GM21515 (cell line): ENCODE results near the gene FLYWCH1.

Experiments
- ATAC-seq: cut with Tn5 transposase; IDR thresholded peaks from one replicate; pipeline ENCODE4 v1.9.1; 2021; ENCODE audit not compliant: unreplicated experiment

Gene FLYWCH1

DNA sequence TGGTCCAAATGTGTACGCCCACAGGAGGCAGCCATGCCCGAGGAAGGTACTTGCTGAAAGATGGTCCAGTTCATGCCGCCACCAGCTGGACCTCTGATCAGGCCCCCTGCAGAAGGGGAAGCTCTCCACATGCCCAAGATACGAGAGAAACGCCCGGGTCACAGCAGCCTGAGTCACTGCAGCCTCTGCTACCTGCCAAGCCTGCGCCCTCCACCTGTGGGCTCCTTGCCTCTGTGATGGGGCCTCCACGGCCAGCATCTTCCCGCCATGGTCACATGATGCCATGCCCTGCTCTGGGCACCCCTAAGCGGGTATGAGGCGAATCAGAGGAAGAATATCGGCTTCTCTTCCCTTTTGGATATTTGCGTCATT, 38.6 kb downstream of the FLYWCH1 start:
- no peak for ATAC-seq

DNA sequence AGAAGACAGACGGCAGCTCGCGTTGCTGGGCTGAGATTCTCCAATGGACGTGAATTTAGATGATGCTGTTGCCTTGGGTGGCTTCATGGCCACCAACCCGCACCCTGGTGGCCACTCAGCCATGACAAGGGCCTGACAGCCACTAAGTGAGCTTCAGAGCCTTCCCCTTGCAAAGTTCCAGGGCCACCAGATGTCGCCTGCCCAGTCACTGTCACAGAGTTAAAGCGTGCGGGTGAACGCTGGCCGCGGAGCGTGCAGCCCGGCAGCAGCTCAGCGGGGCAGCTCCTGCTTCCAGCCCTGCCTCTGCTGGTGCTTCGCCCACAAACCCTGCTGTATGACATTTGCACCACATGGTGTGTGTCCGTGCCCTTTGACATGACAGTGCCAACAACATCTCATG, 39.0 kb downstream of the FLYWCH1 start:
- no peak for ATAC-seq

DNA sequence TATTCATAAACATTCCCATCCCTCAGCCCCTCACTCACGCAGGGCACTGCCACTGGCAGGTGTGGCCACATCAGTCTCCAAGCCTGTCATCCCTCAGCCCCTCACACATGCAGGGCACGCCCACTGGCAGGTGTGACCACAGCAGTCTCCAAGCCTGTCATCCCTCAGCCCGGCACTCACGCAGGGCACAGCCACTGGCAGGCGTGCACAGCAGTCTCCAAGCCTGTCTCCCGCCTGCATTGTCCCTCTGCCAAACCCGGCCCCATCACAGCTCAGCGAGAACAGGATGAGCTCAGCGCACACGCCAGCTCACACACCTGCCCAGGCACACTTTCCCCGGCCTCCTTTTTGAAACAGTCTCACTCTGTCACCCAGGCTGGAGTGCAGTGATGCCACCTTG, 40.9 kb downstream of the FLYWCH1 start:
- no peak for ATAC-seq

DNA sequence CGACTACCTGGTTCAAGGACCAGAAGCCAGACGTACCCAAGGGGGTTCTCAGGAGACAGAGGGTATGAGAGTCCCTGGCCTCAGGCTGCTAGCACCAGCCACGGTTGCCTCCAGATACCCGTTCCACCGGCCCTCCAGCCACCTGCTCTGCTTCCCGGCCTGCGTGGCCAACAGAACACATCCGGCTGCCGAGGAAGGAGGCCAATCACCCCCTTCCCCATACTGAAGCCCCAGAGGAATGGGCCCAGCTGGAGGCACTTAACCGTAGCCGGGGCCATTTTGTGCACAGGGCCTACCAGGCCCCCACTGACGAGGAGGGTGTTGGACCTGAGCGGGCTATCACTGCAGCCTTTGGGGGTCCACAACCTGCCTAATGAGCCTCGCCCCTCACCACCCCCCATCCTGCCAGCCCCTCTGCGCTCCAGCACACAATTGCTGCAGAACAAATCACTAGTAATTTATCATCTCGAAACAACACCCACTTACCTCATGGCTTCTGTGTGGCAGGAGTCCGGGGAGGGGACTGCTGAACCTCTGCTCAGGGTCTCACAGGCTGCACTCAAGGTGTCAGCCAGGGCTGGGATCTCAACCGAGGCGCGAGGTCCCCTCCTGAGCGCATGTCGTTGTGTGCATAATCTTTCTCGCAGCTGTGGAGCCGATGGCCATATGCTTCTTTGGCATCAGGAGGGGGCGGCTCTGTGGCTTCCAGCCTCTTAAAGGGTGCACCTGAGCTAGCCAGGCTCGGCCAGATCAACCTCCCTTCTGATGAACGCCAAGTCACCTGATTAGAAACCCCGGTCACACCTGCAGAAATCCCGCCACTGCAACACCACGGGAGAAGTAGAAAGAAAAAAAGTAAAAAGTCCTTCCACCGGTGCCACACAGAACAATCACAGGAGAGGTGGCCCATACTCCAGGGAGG, 42.2 kb downstream of the FLYWCH1 start:
- ATAC-seq = no peak

DNA sequence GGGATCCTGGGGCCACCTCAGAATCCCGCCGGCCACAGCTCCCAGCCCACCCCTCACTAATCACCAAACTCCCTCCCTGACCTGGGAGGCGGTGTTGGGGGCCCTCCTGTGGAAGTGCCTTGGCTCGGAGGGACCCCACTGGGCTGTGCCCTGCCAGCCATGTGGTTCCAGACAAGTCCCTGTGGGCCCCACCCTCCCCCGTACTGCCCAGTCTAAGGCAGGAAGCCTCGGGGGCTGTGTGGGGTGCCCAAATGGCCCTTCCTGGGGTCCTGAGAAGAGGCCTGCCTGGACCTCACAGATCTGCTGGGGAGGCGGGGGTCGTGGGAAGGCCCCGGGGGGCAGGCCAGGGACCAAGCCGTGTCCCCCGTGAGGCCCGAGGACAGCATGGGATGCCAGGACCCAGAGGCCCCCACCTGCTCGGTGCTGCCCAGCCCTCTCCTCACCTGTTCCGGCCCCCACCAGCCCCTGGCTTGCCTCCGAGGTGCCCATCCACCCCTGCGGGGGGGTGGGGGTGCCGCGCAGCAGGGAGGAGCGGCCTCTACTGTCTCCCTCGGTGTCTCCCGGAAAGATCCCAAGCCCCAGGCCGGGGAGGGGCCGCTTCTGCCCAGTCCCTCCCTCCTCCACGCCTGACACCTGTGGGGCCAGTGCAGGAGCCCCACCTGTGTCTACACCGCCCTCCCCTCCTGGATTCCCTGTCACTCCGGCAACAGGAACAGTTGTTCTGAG, 43.1 kb downstream of the FLYWCH1 start:
- no peak for ATAC-seq

DNA sequence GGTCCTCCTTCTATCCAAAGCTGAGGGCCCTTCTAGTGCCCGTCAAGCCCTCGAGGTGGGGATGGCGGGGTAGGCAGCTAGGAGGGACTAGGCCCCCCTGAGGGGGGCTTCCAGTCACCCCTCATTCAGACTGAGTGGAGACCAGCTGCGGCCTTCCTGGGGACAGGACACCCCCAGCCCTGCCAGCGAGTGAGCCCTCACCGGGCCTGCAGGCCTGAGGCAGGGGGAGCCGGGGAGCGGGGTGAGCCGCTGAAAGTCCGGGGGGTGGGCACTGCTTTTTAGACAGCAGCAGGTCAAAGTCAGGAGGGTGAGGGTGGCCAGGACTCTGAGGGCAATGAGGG, 43.7 kb downstream of the FLYWCH1 start:
- no peak for ATAC-seq

DNA sequence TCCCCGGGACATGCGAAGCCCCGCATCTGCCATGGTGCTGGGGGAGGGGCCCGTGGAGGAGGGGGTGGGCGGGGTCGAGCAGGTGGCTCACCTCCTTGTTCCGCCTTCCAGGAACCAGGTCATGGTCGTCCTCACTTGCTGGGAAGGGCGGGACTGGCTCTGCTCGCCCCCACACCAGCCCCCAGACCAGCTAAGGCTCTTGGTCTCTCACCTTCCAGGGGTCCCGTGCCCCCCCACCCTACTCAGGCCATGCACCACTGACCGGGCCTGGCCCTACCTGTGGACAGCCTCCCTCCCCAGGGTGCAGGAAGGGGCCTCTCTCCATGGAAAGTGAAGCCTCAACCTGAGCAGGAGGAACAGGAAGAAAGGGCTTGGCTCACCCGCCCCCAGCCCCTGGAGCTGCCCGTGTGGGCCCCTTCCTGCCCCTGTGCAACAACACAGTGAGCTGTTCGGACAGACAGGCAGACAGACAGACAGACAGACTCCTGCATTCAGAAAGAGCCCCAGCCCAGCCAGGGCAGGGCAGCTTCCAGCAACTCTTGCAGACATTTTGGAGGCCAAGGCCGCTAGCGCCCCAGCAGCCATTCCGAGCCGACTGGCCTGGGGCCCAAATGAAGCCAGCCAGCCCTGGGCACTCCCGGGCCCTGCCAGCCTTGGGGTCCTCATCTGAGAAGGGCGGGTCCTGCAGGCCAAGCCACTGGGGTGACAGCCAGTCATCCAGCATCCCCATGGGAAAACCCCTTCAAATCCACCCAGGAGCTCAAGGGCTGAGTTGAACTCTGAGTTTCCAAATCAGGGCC, 44.2 kb downstream of the FLYWCH1 start:
- ATAC-seq = no peak

DNA sequence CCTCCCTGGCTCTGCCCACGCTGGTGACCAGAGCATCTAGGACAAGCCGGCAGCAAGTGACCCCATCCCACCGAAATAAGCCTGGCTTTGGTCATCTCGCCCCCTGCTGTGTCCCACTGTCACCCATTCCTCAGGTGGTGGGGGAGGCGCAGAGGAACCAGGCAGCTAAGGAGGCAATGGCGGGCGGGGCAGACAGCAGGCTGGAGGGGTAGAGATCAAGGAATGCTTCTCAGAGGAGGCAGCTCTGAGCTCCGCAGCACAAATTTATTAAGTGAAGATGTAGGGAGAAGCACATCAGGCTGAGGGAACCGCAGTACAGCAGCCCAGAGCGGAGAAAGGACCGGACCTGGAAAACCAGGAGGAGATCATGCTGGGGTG, 44.8 kb downstream of the FLYWCH1 start:
- no peak for ATAC-seq

DNA sequence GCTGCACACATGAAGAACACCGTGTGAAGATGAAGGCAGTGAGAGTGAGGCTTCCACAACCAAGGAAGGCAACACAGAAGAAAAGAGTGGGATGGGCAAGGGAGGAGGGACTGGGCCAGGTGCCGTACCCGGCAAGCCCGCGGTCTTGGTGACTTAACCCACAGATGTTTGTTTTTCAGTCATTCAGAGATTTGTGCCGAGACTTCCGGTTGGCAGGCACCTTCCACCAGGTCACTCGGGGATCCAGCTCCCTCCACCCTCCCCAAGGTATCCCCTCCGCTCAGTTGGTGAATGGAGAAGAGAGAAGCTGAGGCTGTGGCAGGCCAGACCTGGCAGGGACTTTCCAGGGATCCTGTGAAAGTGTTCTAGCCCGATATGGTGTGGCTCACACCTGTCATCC, 47.5 kb downstream of the FLYWCH1 start:
- no peak for ATAC-seq

DNA sequence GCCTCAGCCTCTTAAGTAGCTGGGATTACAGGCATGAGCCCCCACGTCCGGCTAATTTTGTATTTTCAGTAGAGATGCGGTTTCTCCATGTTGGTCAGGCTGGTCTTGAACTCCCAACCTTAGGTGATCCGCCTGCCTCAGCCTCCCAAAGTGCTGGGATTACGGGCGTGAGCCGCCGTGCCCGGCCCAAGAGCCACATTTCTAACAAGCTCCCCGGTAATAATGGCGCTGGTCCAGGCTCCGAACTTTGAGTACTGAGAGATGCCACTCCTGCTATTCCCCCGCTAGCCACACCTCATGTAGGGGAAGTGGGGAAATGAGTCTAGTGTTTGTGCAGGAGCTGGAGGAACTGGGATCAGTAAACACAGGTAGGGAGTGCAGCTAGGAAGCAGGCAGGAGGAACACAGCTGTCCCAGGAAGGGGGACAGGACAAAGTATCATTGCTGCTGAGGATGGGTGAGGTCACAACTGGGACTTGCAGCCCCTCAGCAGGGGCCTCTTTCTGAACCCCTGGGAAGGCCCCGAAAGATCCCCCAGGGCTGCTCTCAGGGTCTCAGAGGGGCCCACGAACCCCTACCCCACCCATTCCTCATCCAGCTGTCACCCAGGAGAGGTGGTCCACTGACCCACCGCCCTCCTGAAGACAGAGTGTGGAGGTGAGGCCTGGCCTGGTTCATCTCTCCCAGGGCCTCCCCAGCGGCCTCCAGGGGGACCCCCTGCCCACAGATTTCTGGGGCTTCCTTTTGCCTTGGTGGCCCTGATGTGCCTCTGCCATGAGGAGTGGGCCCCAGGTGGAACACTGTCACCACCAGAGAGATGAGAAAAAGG, 48.7 kb downstream of the FLYWCH1 start:
- ATAC-seq = no peak

DNA sequence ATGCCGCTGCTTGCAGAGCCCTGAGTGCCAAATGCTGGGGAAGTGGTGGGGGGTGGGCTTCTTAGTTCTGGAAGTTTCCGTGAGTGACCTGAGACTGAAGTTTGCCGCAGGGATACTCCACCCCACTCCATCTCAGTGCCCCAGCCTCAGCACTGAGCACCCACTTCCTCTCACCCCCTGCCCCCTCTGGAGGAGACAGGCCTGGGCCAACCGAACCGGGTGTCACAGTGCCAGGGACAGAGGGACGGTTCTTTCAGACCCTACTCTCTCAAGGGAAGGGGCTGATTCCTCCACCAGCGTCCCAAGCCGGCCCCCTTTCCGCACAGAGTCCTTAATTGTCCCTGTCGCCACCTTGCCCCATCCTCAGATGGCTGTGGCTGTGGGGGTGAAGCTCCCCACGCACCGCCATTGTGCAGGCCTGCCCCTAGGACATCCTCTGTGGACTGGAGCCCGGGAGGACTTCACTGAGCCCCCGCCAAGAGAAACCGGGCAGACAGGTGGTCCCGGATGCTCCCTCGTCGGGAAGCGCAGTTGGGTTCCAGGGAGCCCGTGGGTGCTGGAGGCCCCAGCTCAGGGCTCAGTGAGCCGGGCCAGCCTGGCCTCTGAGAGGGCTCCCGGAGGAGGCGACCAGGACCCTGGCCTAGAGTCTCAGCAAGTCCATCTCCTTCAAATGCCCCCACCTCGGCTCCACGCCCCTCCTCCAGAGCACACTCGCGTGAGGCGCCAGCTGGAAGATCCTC, 50.8 kb downstream of the FLYWCH1 start:
- ATAC-seq = no peak

DNA sequence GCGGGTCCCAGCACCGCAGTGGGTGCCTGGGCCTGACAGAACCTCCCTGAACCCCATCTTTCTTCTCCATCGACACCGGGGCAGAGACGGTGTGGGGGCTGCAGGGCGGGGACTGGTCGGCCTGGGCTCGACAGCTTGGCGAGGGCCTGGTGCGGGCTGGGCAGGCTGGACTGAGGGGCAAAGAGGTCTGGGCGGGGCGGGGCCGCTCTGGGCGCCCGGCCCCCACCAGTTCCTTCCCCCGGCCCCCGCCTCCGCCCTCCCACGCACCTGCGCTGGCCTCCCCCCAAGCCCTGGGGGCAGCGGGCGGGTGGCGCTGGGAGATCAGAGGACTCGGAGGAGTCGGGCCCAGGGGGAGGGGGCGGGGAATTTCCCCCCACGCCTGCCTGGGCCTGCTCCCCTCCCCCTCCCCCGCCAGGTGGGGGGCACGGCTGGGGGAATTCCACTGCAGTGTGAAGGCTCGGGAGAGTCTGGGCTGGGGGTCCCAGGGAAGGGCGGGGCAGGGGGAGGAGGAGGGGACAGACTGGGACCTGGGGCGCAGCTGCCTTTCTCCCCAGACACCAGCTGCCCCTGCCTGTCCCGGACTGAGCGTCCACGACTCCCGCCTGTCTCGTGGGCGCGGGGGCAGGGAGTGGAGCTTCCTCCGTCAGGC, 51.5 kb downstream of the FLYWCH1 start:
- ATAC-seq = no peak

DNA sequence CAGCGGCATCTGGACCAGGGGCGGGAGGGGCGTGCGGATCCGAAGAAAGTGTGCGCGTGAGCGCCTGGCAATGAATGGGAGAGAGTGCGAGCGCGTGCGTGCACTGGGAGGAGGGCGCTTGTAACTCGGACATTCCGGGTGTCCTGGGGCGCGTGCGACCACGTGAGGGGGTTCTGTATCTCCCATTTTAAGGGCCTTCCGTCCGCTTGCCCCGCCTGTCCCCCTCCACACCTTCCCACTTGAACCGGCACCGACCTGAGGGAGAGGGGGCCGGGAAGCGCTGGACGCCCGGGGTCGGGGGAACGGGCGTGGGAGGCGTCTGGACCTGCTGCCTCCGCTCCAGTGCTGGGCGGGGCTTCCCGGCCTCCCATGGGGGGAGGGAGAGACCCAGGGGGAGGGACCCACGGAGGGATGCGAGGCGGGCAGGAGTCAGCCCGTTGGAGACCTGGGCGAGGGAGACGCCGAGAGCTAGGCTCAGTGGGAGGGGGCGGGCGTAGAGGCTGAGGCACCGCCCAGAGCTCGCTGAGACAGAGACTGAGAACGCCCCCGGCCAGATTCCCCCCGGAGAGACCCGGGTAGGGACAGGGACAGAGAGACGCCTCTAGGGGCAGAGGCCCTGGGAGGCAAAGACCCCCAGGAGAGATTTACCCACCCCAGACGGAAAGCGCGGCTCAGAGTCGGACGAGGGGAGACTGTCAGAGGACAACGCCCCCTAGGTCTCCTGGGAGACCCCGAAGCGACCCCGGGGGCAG, 52.2 kb downstream of the FLYWCH1 start, which contains the start of gene KREMEN2:
KREMEN2 (plus strand) TSS at position 553 of the 752 bp plus-strand sequence. CDS start 246 bp downstream, outside the sequence.
- ATAC-seq = no peak

DNA sequence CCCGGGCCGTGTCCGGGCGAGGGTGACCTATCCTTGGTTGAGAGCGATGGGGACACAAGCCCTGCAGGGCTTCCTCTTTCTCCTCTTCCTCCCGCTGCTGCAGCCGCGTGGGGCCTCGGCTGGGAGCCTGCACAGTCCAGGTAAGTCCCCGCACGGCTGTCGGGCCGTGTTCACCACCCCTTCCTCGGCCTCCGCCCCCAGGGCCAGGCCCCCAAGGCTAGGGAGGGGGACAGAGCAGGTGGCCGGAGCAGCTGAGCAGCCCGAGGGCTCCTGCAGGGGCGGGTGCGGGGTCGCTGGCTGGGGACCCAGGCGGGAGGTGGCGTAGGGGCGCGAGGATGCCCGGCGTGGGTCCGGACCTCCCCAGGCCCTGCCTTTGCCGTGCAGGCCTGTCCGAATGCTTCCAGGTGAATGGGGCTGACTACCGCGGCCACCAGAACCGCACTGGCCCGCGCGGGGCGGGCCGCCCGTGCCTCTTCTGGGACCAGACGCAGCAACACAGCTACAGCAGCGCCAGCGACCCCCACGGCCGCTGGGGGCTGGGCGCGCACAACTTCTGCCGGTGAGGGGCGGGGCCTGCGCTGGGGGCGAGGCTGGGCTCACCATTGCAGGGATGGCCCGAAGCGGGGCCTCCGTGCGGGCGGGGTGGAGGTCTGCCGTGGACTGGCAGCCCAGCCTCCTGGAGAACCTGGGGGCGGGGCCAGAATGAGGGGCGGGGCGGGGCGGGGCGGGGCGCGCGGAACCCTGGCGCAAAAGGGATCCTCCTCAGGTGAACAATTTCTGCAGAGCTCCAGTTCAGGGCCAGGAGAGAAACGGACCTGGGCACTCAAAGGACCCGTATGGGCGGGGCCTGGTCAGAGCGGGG, 53.0 kb downstream of the FLYWCH1 start:
- ATAC-seq = no peak

DNA sequence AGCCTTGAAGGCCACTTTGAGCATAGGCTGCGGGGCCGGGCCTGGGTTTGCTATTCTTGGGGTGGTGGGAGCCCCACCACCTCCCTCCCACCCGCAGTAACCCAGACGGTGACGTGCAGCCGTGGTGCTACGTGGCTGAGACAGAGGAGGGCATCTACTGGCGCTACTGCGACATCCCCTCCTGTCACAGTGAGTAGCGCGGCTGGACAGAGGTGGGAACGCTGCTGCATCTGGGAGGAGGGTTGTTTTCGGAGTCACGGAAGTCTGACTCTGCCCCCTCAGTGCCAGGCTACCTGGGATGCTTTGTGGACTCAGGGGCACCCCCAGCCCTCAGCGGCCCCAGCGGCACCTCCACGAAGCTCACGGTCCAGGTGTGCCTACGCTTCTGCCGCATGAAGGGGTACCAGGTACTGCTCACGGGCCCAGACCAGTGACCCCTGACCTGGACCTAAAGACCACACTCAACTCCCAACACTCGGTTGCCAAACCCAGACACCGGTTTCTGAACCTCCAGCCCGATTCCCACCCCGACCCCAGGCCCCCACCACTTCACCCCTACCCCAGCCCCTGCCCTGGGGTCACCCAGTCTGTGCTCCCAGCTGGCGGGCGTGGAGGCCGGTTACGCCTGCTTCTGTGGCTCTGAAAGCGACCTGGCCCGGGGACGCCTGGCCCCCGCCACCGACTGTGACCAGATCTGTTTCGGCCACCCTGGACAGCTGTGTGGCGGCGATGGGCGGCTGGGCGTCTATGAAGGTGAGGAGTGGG, 54.5 kb downstream of the FLYWCH1 start:
- ATAC-seq = no peak

DNA sequence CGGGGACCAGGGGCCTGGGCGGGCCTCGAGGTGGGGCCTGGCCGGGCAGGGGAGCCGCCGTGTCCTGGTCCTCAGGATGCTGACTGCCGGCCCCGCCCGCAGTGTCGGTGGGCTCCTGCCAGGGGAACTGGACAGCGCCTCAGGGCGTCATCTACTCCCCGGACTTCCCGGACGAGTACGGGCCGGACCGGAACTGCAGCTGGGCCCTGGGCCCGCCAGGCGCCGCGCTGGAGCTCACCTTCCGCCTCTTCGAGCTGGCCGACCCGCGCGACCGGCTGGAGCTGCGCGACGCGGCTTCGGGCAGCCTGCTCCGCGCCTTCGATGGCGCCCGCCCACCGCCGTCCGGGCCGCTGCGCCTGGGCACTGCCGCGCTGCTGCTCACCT, 55.1 kb downstream of the FLYWCH1 start:
- ATAC-seq = no peak

DNA sequence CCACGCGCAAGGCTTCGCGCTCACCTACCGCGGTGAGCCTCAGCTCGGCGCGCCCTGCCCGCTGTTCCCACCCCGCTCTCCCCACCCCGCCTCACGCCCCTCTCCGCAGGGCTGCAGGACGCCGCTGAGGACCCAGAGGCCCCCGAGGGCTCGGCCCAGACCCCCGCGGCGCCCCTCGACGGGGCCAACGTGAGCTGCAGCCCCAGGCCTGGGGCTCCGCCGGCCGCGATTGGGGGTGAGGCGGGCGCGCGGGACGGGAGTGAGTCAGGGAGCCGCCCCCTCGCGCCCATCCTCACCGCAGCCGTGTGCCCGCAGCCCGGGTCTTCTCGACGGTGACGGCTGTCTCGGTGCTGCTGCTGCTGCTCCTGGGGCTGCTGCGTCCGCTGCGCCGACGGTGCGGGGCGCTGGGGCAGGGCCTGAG, 55.5 kb downstream of the FLYWCH1 start:
- no peak for ATAC-seq
